Endothelial cell of umbilical vein (primary cell): ENCODE results near the gene ADAMTSL3. TPM values are rescaled to one million over a fixed set of nuclear protein-coding genes. Genes with fewer than 3 reads are reported as not detected.

Experiments
- BruUV-seq: library from RNA; stranded (reverse); fragments of 400-500 nt; replicated peaks from 2 replicates; lab custom pipeline; 2021; lab: Mats Ljungman, UMichigan
- CTCF ChIA-PET: fragments of 300-600, 350-600 bp; sonication (Branson Sonifier 250); formaldehyde crosslinking; loops from one replicate; lab custom pipeline; 2021; ENCODE audit warnings: antibody characterized with exemption, inconsistent platforms; lab: Charles Lee
- POLR2A ChIA-PET: fragments of 300-600, 350-600 bp; sonication (Branson Sonifier 250); formaldehyde crosslinking; loops from one replicate; lab custom pipeline; 2021; ENCODE audit warnings: antibody characterized with exemption, inconsistent platforms; lab: Charles Lee
- DNase-seq: peaks from one replicate; pipeline ENCODE4 v3.0.0-alpha.2; 2011; ENCODE audit warnings: low read depth, low spot score
- FAIRE-seq: peaks from 2 replicates; lab custom pipeline; 2011; peaks lifted over from hg19 to GRCh38; lab: Jason Lieb, UNC
- H2AFZ ChIP-seq: 2 replicates; pipeline ENCODE4 v1.6.0; 2012; ENCODE audit warnings: low read depth, low read length, control low read depth, inconsistent platforms
- H3K27ac ChIP-seq: 2 replicates; pipeline ENCODE4 v1.5.1; 2011; ENCODE audit warnings: low read depth, mild to moderate bottlenecking, control low read depth, low read length, moderate library complexity; ENCODE audit not compliant: insufficient read depth
- H3K27me3 ChIP-seq, 2 experiments: 2 replicates each; pipeline versions ENCODE4 v1.6.0 to v1.6.1; 2011; ENCODE audit warnings: low read length in 2 of 2, mixed read lengths in 1 of 2; ENCODE audit not compliant: control insufficient read depth in 2 of 2, insufficient read depth in 2 of 2
- H3K36me3 ChIP-seq, 2 experiments: 2 replicates in 1 of 2; 3 replicates in 1 of 2; pipeline ENCODE4 v1.5.1; 2011; ENCODE audit warnings: low read length in 2 of 2, mild to moderate bottlenecking in 1 of 2, moderate library complexity in 1 of 2; ENCODE audit not compliant: control insufficient read depth in 2 of 2, insufficient read depth in 2 of 2; ENCODE audit errors: extremely low read depth in 1 of 2
- H3K4me1 ChIP-seq: 3 replicates; pipeline ENCODE4 v1.5.1; 2011; ENCODE audit warnings: mild to moderate bottlenecking, low read length; ENCODE audit not compliant: control insufficient read depth, insufficient read depth; ENCODE audit errors: extremely low read depth
- H3K4me2 ChIP-seq: 2 replicates; pipeline ENCODE4 v1.6.1; 2011; ENCODE audit warnings: low read length, control low read depth, mixed read lengths; ENCODE audit not compliant: insufficient read depth
- H3K4me3 ChIP-seq, 3 experiments: fragments of 200-600 bp in 1 of 3; sonication (generic), shearing (Covaris generic) in 1 of 3; replicated peaks in 1 of 3; 2 replicates each; pipeline ENCODE4 v1.5.1; 2011 to 2016; ENCODE audit warnings: control low read depth in 3 of 3, low read length in 3 of 3, mild to moderate bottlenecking in 2 of 3, inconsistent platforms in 1 of 3, low read depth in 1 of 3, moderate library complexity in 1 of 3; ENCODE audit not compliant: insufficient read depth in 1 of 3
- H3K79me2 ChIP-seq: 2 replicates; pipeline ENCODE4 v1.6.0; 2012; ENCODE audit warnings: low read length, inconsistent platforms; ENCODE audit not compliant: control insufficient read depth, insufficient read depth
- H3K9ac ChIP-seq: replicated peaks from 2 replicates; pipeline ENCODE3; 2011; ENCODE audit warnings: low read length, control low read depth; ENCODE audit not compliant: insufficient read depth; ENCODE audit errors: extremely low read depth
- H3K9me1 ChIP-seq: replicated peaks from 3 replicates; pipeline ENCODE4 v1.6.0; 2011; ENCODE audit warnings: mild to moderate bottlenecking, low read length; ENCODE audit not compliant: control insufficient read depth, insufficient read depth; ENCODE audit errors: extremely low read depth
- H3K9me3 ChIP-seq: replicated peaks from 2 replicates; pipeline ENCODE4 v1.5.1; 2012; ENCODE audit warnings: low read length, inconsistent platforms; ENCODE audit not compliant: control insufficient read depth, insufficient read depth
- H4K20me1 ChIP-seq: replicated peaks from 2 replicates; pipeline ENCODE3; 2011; ENCODE audit warnings: mild to moderate bottlenecking, low read length; ENCODE audit not compliant: control insufficient read depth, insufficient read depth; ENCODE audit errors: extremely low read depth
- EZH2 ChIP-seq: IDR thresholded peaks from 2 replicates; pipeline ENCODE4 v1.6.1; 2012; ENCODE audit warnings: borderline replicate concordance, low read depth, mild to moderate bottlenecking, moderate library complexity, low read length, inconsistent platforms; ENCODE audit not compliant: severe bottlenecking
- FOS ChIP-seq: IDR thresholded peaks from 2 replicates; pipeline ENCODE4 v1.6.1; 2011; ENCODE audit warnings: mild to moderate bottlenecking, low read length, moderate library complexity, borderline replicate concordance; ENCODE audit not compliant: insufficient read depth
- GATA2 ChIP-seq: IDR thresholded peaks from 2 replicates; pipeline ENCODE4 v1.7.0; 2011; ENCODE audit warnings: low read depth, mild to moderate bottlenecking, moderate library complexity, mixed read lengths, low read length; ENCODE audit not compliant: insufficient read length, insufficient read depth
- JUN ChIP-seq: IDR thresholded peaks from 2 replicates; pipeline ENCODE4 v1.6.1; 2011; ENCODE audit warnings: borderline replicate concordance, low read depth; ENCODE audit not compliant: insufficient read length, insufficient read depth
- MAX ChIP-seq: IDR thresholded peaks from 2 replicates; pipeline ENCODE4 v1.6.1; 2011; ENCODE audit not compliant: insufficient read depth, insufficient read length
- MYC ChIP-seq: IDR thresholded peaks from one replicate; pipeline ENCODE4 v1.6.1; 2011; ENCODE audit warnings: mild to moderate bottlenecking, low read depth, low read length
- POLR2A ChIP-seq: IDR thresholded peaks from 2 replicates; pipeline ENCODE4 v1.6.1; 2012; ENCODE audit warnings: low read depth, mild to moderate bottlenecking, control low read depth, low read length
- POLR2AphosphoS5 ChIP-seq: IDR thresholded peaks from 2 replicates; pipeline ENCODE4 v1.6.1; 2012; ENCODE audit warnings: low read depth, mild to moderate bottlenecking, control low read depth, low read length, moderate library complexity; ENCODE audit not compliant: insufficient read depth
- dilution Hi-C: fragments of 300-500 bp; cut with MboI; formaldehyde crosslinking; loops from one replicate; pipeline ENCODE4 v1.15.0; 2019; ENCODE audit warnings: low sequenced_read_pairs; ENCODE audit not compliant: extremely low pct_ligation_motif_present
- intact Hi-C: fragments of 100-400 bp; cut with micrococcal nuclease; formaldehyde crosslinking; loops from one replicate; pipeline ENCODE4 v1.10.0; 2022
- polyA plus RNA-seq, 4 experiments: library from polyadenylated mRNA; depleted of rRNA in 3 of 4; stranded (reverse) in 3 of 4; unstranded in 1 of 4; fragments of >200 nt; gene quantifications; 2 replicates each; pipeline versions ENCODE4 v1.2.1 to v1.2.3, GENCODE V29; 2011 to 2012; ENCODE audit warnings: missing spikeins in 1 of 4
- total RNA-seq: library from RNA; stranded (reverse); gene quantifications from 2 replicates; pipeline ENCODE4 v1.2.3, GENCODE V29; 2021
- TF ChIP-seq, protein P1 (sequence below), 2 donors: IDR thresholded peaks; 1 replicate in 1 of 2; 2 replicates in 1 of 2; pipeline ENCODE4 v1.5.1; 2011; ENCODE audit warnings: low read length in 2 of 2, mild to moderate bottlenecking in 2 of 2, moderate library complexity in 2 of 2, control low read depth in 1 of 2, inconsistent platforms in 1 of 2, low read depth in 1 of 2; ENCODE audit not compliant: insufficient read depth in 1 of 2; ENCODE audit errors: extremely low read depth in 1 of 2

The ADAMTSL3 gene
- total and polyA plus RNA-seq, 2 donors (not counting 3 experiments of a cell fraction or from before 2014, with no cell fraction given), result not detected

- no peaks in the 10 kb centered on the region for H3K79me2 ChIP-seq
- no peak overlapping the region for H3K9ac ChIP-seq
- no peak overlapping the region for H3K4me2 ChIP-seq
- H3K9me3 ChIP-seq, result no peaks in the 10 kb centered on the region
- H3K9me1 ChIP-seq, result no peaks in the 10 kb centered on the region
- H3K4me3 ChIP-seq, result no peak overlapping the region
- H3K4me1 ChIP-seq, result peaks cover 4% of the 10 kb centered on the region
- no peak for DNase-seq
- no peaks in the 10 kb centered on the region for H3K27me3 ChIP-seq
- no peak overlapping the region for H3K27ac ChIP-seq
- FAIRE-seq, result no peak
- ChIA-PET CTCF (no interaction called here), POLR2A (no interaction called here)
- TF ChIP-seq POLR2AphosphoS5 (no peak), JUN (no peak), GATA2 (no peak), EZH2 (no peak), MAX (no peak), MYC (no peak), POLR2A (no peak), FOS (no peak)
- TF ChIP-seq, protein P1, sequence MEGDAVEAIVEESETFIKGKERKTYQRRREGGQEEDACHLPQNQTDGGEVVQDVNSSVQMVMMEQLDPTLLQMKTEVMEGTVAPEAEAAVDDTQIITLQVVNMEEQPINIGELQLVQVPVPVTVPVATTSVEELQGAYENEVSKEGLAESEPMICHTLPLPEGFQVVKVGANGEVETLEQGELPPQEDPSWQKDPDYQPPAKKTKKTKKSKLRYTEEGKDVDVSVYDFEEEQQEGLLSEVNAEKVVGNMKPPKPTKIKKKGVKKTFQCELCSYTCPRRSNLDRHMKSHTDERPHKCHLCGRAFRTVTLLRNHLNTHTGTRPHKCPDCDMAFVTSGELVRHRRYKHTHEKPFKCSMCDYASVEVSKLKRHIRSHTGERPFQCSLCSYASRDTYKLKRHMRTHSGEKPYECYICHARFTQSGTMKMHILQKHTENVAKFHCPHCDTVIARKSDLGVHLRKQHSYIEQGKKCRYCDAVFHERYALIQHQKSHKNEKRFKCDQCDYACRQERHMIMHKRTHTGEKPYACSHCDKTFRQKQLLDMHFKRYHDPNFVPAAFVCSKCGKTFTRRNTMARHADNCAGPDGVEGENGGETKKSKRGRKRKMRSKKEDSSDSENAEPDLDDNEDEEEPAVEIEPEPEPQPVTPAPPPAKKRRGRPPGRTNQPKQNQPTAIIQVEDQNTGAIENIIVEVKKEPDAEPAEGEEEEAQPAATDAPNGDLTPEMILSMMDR (IDR thresholded peaks at IDR 0.05; ENCODE audit: extremely low read depth in 1 of 2, insufficient read depth in 1 of 2, low read depth in 1 of 2, low read length in 2 of 2), result no peak
- no peaks in the 10 kb centered on the region for H4K20me1 ChIP-seq
- H2AFZ ChIP-seq, result no peak overlapping the region
- no peaks in the 10 kb centered on the region for H3K36me3 ChIP-seq
- intact Hi-C loops (no loop called here), dilution Hi-C loops (no loop called here)
- BruUV-seq, result no TSS peak
Observed at GRCh38 chr15:83843471-83843871, 189.5 kb downstream of the ADAMTSL3 start.
